Measurements from ENCODE around the gene KCTD16. TPM values are rescaled to one million over a fixed set of nuclear protein-coding genes. Genes with fewer than 3 reads are reported as not detected.

Gene KCTD16
- total RNA-seq, 1 donor from 2014 or later = 0.64 TPM

DNA sequence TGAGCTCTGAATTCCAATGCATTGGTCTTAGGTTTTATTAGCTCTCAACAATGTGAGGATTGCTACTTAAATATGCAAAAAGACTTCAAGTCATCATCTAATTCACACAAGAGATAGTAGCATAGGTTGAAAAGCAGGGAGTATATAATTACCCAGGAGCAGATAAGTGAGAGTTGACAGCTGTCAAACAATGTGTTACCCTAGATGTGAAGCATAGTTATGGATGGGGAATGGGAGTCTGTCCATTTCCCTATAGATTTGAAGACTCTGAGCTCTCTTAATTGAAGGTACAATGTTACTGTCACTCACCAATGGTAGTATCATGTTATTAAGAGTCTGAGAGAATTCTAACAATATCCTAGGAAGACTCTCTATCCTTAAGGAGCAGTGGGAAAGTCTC lies 160.7 kb downstream of the KCTD16 start:
- Histone ChIP-seq H3K9me3 (no peaks in the 10 kb centered on the region), H3K27me3 (no peaks in the 10 kb centered on the region), H3K4me3 (no peak overlapping the region), H3K27ac (no peak overlapping the region), H3K4me1 (no peaks in the 10 kb centered on the region), H3K36me3 (no peaks in the 10 kb centered on the region)
- TF ChIP-seq, protein P1, sequence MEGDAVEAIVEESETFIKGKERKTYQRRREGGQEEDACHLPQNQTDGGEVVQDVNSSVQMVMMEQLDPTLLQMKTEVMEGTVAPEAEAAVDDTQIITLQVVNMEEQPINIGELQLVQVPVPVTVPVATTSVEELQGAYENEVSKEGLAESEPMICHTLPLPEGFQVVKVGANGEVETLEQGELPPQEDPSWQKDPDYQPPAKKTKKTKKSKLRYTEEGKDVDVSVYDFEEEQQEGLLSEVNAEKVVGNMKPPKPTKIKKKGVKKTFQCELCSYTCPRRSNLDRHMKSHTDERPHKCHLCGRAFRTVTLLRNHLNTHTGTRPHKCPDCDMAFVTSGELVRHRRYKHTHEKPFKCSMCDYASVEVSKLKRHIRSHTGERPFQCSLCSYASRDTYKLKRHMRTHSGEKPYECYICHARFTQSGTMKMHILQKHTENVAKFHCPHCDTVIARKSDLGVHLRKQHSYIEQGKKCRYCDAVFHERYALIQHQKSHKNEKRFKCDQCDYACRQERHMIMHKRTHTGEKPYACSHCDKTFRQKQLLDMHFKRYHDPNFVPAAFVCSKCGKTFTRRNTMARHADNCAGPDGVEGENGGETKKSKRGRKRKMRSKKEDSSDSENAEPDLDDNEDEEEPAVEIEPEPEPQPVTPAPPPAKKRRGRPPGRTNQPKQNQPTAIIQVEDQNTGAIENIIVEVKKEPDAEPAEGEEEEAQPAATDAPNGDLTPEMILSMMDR (IDR thresholded peaks at IDR 0.05) = no peak
- DNase-seq (ENCODE audit: low spot score in 2 of 2) = no peak
- intact Hi-C loops (cut with DNase I) = no loop called here

DNA sequence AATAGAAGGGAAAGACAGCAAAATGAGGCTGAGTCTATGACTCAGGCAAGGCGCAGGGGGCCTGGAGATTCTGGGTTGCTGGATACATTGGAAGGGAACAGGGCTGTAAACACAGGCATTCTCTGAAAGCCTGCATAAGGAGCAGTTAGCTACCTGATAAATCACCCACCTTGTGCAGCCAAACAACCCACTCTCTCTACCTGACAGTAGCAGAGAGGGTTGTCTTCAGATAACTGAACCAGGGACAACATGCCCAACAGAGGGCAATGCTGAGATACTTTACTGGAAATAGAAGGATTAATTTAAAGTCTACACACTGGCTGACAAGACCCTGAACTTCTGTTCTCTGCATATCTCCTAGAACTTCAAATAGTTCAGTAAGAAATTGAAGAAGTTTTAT lies 161.6 kb downstream of the KCTD16 start:
- H3K4me1 ChIP-seq = no peaks in the 10 kb centered on the region
- H3K27me3 ChIP-seq = no peaks in the 10 kb centered on the region
- no peaks in the 10 kb centered on the region for H3K36me3 ChIP-seq
- no peak overlapping the region for H3K4me3 ChIP-seq
- no peak for DNase-seq (ENCODE audit: low spot score in 2 of 2)
- TF ChIP-seq, protein P1 (IDR thresholded peaks at IDR 0.05) = no peak
- intact Hi-C loops (cut with DNase I) = no loop called here
- H3K9me3 ChIP-seq = no peaks in the 10 kb centered on the region
- no peak overlapping the region for H3K27ac ChIP-seq

DNA sequence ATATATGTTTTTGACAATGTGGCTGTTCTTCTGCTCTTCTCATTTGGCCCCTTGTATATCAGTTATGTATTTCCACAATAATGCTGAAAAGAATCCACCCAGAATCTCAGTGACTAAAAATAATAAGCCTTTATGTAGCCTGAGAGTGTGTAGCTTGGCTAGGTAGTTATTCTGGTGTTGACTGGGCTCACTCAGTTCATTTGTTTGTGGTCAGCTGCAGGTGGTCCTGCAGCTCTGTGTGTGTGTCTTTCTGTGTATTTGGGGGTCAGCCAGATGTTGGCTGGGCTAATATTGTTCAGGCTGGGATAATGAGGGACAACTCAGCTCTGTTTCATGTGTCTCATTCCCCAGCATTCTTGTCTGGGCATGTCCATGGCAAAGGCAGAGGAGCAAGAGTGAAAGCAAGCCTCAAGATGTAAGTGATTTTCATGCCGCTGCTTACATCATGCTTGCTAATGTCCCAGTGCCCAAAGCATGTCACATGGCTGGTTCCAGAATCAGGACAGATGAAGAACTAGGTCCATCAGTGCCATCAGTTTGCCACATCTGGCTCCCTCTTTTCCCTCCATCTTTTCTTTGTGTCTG lies 162.8 kb downstream of the KCTD16 start:
- no peak for DNase-seq (ENCODE audit: low spot score in 2 of 2)
- Histone ChIP-seq H3K27me3 (no peaks in the 10 kb centered on the region), H3K9me3 (no peaks in the 10 kb centered on the region), H3K27ac (no peak overlapping the region), H3K36me3 (no peaks in the 10 kb centered on the region), H3K4me3 (no peak overlapping the region), H3K4me1 (no peaks in the 10 kb centered on the region)
- TF ChIP-seq, protein P1 (IDR thresholded peaks at IDR 0.05) = no peak
- intact Hi-C loops (cut with DNase I) = no loop called here

DNA sequence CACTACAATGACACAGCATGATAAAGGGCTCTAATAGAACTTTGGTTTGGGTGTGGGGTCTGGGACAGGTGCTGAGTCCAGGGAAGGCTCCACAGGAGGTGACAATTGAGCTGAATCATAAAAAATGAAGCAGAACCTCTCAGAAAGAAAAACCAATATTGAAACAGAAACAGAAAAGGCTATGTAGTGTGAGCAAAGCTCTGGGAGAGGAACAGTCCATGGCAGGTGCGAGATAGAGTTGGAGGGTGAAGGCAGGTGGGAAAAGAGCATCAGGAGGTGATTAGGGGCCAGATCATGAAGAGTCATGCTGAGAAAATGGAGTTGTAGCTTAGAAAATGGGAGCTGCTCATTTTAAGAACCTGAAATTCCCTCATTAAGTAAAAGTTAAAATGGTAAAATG lies 164.9 kb downstream of the KCTD16 start:
- no peak overlapping the region for H3K4me3 ChIP-seq
- no peaks in the 10 kb centered on the region for H3K4me1 ChIP-seq
- TF ChIP-seq, protein P1 (IDR thresholded peaks at IDR 0.05) = no peak
- intact Hi-C loops (cut with DNase I) = no loop called here
- H3K9me3 ChIP-seq = no peaks in the 10 kb centered on the region
- no peak overlapping the region for H3K27ac ChIP-seq
- H3K36me3 ChIP-seq = no peaks in the 10 kb centered on the region
- DNase-seq (ENCODE audit: low spot score in 2 of 2) = no peak
- H3K27me3 ChIP-seq = no peaks in the 10 kb centered on the region

DNA sequence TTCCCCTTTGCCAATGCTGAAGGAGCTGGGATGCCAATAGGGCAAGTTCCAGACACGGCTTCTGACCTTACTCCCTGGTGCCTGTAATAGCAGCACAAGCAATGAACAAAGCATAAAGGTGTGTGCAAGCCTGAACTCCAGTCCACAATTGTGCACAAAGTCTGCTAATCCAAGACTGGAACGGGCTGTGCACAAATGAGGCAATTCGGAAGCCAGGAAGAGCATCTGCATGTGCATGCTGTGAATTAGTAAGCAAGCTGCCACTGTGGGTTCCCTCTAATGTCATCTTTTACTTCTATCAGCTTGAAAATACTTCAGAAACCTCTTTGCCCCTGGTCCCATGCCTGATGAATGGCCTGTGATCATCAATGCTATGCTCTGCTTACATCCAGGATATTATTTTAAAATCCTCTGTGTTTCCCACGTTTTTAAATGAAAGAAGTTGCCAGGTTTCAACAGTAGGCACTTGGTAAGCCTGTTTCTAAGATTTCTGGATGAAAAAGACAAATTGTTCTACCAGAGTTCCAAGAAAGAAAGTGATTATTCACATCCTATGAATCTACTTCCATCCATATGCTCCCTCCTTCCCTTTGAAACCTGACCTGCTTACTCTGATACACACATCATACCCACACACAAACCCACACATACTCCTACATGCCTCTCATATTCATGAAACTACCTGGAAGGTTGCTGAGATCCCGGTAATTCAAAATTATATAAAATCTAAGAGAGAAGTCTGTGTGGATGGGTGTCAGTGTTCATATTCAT lies 165.7 kb downstream of the KCTD16 start:
- Histone ChIP-seq H3K4me3 (no peak overlapping the region), H3K27ac (no peak overlapping the region), H3K9me3 (no peaks in the 10 kb centered on the region), H3K4me1 (no peaks in the 10 kb centered on the region), H3K27me3 (no peaks in the 10 kb centered on the region), H3K36me3 (no peaks in the 10 kb centered on the region)
- TF ChIP-seq, protein P1 (IDR thresholded peaks at IDR 0.05) = no peak
- intact Hi-C loops (cut with DNase I) = no loop called here
- DNase-seq (ENCODE audit: low spot score in 2 of 2) = no peak
